BJ (cell line): ENCODE data around the gene BMP2K. TPM values are rescaled to one million over a fixed set of nuclear protein-coding genes. Genes with fewer than 3 reads are reported as not detected.

Experiments
- CTCF ChIA-PET: fragments of 350-600 bp; formaldehyde crosslinking; extraction: SDS; loops from one replicate; lab custom pipeline; 2021; ENCODE audit warnings: antibody characterized with exemption, inconsistent platforms; lab: Yijun Ruan, JAX
- POLR2A ChIA-PET: fragments of 300-600 bp; sonication (Branson Sonifier 250); formaldehyde crosslinking; extraction: SDS; loops from one replicate; lab custom pipeline; 2021; ENCODE audit warnings: antibody characterized with exemption; lab: Charles Lee
- DNase-seq: peaks from one replicate; pipeline ENCODE4 v3.0.0-alpha.2; 2011; ENCODE audit warnings: low read depth
- H3K27me3 ChIP-seq: 2 replicates; pipeline ENCODE4 v1.6.0; 2011; ENCODE audit warnings: low read length; ENCODE audit not compliant: control insufficient read depth, insufficient read depth
- H3K36me3 ChIP-seq: 2 replicates; pipeline ENCODE4 v1.5.1; 2011; ENCODE audit warnings: low read length; ENCODE audit not compliant: control insufficient read depth, insufficient read depth
- H3K4me3 ChIP-seq: 2 replicates; pipeline ENCODE4 v1.5.1; 2011; ENCODE audit warnings: low read depth, mild to moderate bottlenecking, control low read depth, low read length
- polyA plus RNA-seq: library from polyadenylated mRNA; depleted of rRNA; stranded (reverse); fragments of >200 nt; gene quantifications from 2 replicates; pipeline ENCODE4 v1.2.3, GENCODE V29; 2011
- TF ChIP-seq, protein P1 (sequence below): IDR thresholded peaks from 2 replicates; pipeline ENCODE4 v1.5.1; 2011; ENCODE audit warnings: low read depth, mild to moderate bottlenecking, control low read depth, inconsistent platforms, low read length, moderate library complexity; ENCODE audit not compliant: insufficient read depth

The BMP2K gene
- polyA plus RNA-seq, 1 experiment = 19.3 TPM

GRCh38 chr4:78845472-78845871 lies 69.3 kb downstream of the BMP2K start:
- DNase-seq = no peak
- peaks cover 3% of the 10 kb centered on the region; the same call in 1 of the 2 replicates for H3K36me3 ChIP-seq
- TF ChIP-seq, protein P1, sequence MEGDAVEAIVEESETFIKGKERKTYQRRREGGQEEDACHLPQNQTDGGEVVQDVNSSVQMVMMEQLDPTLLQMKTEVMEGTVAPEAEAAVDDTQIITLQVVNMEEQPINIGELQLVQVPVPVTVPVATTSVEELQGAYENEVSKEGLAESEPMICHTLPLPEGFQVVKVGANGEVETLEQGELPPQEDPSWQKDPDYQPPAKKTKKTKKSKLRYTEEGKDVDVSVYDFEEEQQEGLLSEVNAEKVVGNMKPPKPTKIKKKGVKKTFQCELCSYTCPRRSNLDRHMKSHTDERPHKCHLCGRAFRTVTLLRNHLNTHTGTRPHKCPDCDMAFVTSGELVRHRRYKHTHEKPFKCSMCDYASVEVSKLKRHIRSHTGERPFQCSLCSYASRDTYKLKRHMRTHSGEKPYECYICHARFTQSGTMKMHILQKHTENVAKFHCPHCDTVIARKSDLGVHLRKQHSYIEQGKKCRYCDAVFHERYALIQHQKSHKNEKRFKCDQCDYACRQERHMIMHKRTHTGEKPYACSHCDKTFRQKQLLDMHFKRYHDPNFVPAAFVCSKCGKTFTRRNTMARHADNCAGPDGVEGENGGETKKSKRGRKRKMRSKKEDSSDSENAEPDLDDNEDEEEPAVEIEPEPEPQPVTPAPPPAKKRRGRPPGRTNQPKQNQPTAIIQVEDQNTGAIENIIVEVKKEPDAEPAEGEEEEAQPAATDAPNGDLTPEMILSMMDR = no peak
- ChIA-PET CTCF (no interaction called here), POLR2A (interaction anchor here (0.8 kb wide), 1 partner anchor 1309 kb away, joined by 3 read pairs; no protein-coding TSS in a partner anchor)
- no peak overlapping the region for H3K4me3 ChIP-seq
- H3K27me3 ChIP-seq = no peaks in the 10 kb centered on the region

DNA sequence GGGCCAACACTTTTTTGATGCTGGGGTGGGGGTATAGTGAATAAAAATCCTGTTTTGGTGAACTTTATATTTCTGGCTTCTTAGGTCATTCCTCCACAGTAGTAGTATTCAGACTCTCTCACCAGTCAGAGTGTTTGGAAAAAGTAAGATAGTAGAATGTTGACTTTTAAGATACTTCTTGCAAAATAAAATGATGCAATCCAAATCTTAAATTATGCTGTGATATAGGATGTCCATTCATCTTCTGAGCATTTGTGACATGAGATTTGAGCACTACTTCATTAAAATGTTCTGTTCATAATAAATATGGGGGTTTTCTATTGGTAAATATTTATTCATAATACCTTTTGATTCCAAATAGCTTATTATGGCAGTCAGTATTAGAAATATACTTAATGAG lies 70.1 kb downstream of the BMP2K start:
- ChIA-PET CTCF (no interaction called here), POLR2A (interaction anchor here (0.8 kb wide), 1 partner anchor 1308 kb away, joined by 3 read pairs; no protein-coding TSS in a partner anchor)
- DNase-seq = no peak
- Histone ChIP-seq H3K36me3 (peaks cover 3% of the 10 kb centered on the region; the same call in 1 of the 2 replicates), H3K4me3 (no peak overlapping the region), H3K27me3 (no peaks in the 10 kb centered on the region)
- TF ChIP-seq, protein P1 = no peak

GRCh38 chr4:78862314-78862737 lies 86.2 kb downstream of the BMP2K start:
- Histone ChIP-seq H3K36me3 (peaks cover 2% of the 10 kb centered on the region), H3K4me3 (no peak overlapping the region), H3K27me3 (no peaks in the 10 kb centered on the region)
- ChIA-PET CTCF (no interaction called here), POLR2A (no interaction called here)
- DNase-seq = no peak
- TF ChIP-seq, protein P1 = no peak

DNA sequence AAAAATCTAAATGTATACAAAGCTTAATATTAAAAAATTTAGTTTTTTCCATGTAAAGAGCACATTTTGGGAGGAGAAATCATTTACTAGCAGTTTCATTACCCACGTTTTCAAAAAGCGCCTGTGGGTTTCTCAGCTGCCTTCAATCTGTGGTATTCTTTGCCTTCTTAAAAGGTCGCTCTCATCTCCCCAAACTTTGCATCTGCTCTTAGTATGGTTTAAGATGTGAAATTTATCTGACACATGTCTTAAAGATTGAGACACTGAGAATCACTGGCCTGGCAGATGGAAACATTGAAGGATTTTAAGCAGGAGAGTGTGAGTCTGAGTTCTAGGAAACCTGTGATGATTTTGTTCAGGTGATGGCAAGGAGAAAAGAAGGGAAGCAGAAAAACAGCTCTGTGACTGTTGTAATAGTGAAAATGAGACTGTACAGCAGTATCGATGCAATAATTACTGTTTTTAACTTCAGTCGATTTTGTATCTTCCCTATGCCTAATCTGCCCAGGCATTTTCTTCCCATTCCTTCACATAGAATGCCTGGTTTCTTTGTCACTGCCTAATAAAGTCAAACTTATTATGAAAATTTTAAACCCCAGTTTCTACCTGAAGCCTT lies 87.2 kb downstream of the BMP2K start:
- DNase-seq = no peak
- peaks cover 2% of the 10 kb centered on the region for H3K36me3 ChIP-seq
- POLR2A ChIA-PET = no interaction called here
- no peaks in the 10 kb centered on the region for H3K27me3 ChIP-seq
- CTCF ChIA-PET = interaction anchor here (0.6 to 2.1 kb wide), 14 partner anchors 9 to 1363 kb away, joined by 3 to 7 read pairs (median 4); no protein-coding TSS in a partner anchor
- TF ChIP-seq, protein P1 = no peak
- no peak overlapping the region for H3K4me3 ChIP-seq

- TF ChIP-seq, protein P1 = no peak
- no peak overlapping the region for H3K4me3 ChIP-seq
- no peaks in the 10 kb centered on the region for H3K27me3 ChIP-seq
- POLR2A ChIA-PET = no interaction called here
- DNase-seq = no peak
- H3K36me3 ChIP-seq = peaks cover 2% of the 10 kb centered on the region
- CTCF ChIA-PET = interaction anchor here (0.6 to 2.1 kb wide), 14 partner anchors 10 to 870 kb away, joined by 3 to 8 read pairs (median 4); no protein-coding TSS in a partner anchor
Measured at GRCh38 chr4:78863991-78864390, 87.8 kb downstream of the BMP2K start.
